ENCODE measurements around the gene XPOT. TPM values are rescaled to one million over a fixed set of nuclear protein-coding genes. Genes with fewer than 3 reads are reported as not detected.
A peak's percentile ranks its signal among the peaks of the same experiment; 100 is the strongest.

The XPOT gene
- total RNA-seq, 1 donor from 2014 or later: 151 TPM

GRCh38 chr12:64473176-64473575, 69.0 kb downstream of the XPOT start:
- DNase-seq (ENCODE audit: low read depth): no peak
- H3K27me3 ChIP-seq (ENCODE audit: control insufficient read depth, insufficient read depth, low read length): no peaks in the 10 kb centered on the region
- no peak overlapping the region for H3K4me3 ChIP-seq (ENCODE audit: low read depth, low read length)
- H3K36me3 ChIP-seq (ENCODE audit: control insufficient read depth, insufficient read depth, low read length): peaks cover 10% of the 10 kb centered on the region
- FAIRE-seq: no peak
- TF ChIP-seq CTCF (IDR thresholded peaks at IDR 0.05; ENCODE audit: insufficient read depth, low read length, severe bottlenecking): no peak

GRCh38 chr12:64475518-64475917, 71.3 kb downstream of the XPOT start:
- Histone ChIP-seq H3K4me3 (ENCODE audit: low read depth, low read length) (no peak overlapping the region), H3K36me3 (ENCODE audit: control insufficient read depth, insufficient read depth, low read length) (peaks cover 7% of the 10 kb centered on the region), H3K27me3 (ENCODE audit: control insufficient read depth, insufficient read depth, low read length) (no peaks in the 10 kb centered on the region)
- no peak for FAIRE-seq
- DNase-seq (ENCODE audit: low read depth): no peak
- no peak for TF ChIP-seq CTCF (IDR thresholded peaks at IDR 0.05; ENCODE audit: insufficient read depth, low read length, severe bottlenecking)

GRCh38 chr12:64476844-64477243, 72.7 kb downstream of the XPOT start:
- FAIRE-seq (no peak), DNase-seq (ENCODE audit: low read depth) (no peak)
- Histone ChIP-seq H3K27me3 (ENCODE audit: control insufficient read depth, insufficient read depth, low read length) (no peaks in the 10 kb centered on the region), H3K4me3 (ENCODE audit: low read depth, low read length) (no peak overlapping the region), H3K36me3 (ENCODE audit: control insufficient read depth, insufficient read depth, low read length) (peaks cover 6% of the 10 kb centered on the region)
- no peak for TF ChIP-seq CTCF (IDR thresholded peaks at IDR 0.05; ENCODE audit: insufficient read depth, low read length, severe bottlenecking)

- no peak for TF ChIP-seq CTCF (IDR thresholded peaks at IDR 0.05; ENCODE audit: insufficient read depth, low read length, severe bottlenecking)
- DNase-seq (ENCODE audit: low read depth): peak; percentile 20
- no peak for FAIRE-seq
- Histone ChIP-seq H3K27me3 (ENCODE audit: control insufficient read depth, insufficient read depth, low read length) (no peaks in the 10 kb centered on the region), H3K36me3 (ENCODE audit: control insufficient read depth, insufficient read depth, low read length) (peaks cover 5% of the 10 kb centered on the region), H3K4me3 (ENCODE audit: low read depth, low read length) (no peak overlapping the region)
Observed at GRCh38 chr12:64478661-64479060, 74.5 kb downstream of the XPOT start.

GRCh38 chr12:64480148-64480547, 76.0 kb downstream of the XPOT start:
- FAIRE-seq (no peak), DNase-seq (ENCODE audit: low read depth) (peak; percentile 2)
- H3K27me3 ChIP-seq (ENCODE audit: control insufficient read depth, insufficient read depth, low read length): no peaks in the 10 kb centered on the region
- peaks cover 3% of the 10 kb centered on the region for H3K36me3 ChIP-seq (ENCODE audit: control insufficient read depth, insufficient read depth, low read length)
- TF ChIP-seq CTCF (IDR thresholded peaks at IDR 0.05; ENCODE audit: insufficient read depth, low read length, severe bottlenecking): no peak
- no peak overlapping the region for H3K4me3 ChIP-seq (ENCODE audit: low read depth, low read length)

- H3K36me3 ChIP-seq (ENCODE audit: control insufficient read depth, insufficient read depth, low read length): peaks cover 1% of the 10 kb centered on the region
- TF ChIP-seq CTCF (IDR thresholded peaks at IDR 0.05; ENCODE audit: insufficient read depth, low read length, severe bottlenecking): no peak
- FAIRE-seq: no peak
- H3K27me3 ChIP-seq (ENCODE audit: control insufficient read depth, insufficient read depth, low read length): no peaks in the 10 kb centered on the region
- H3K4me3 ChIP-seq (ENCODE audit: low read depth, low read length): no peak overlapping the region
- no peak for DNase-seq (ENCODE audit: low read depth)
Observed at GRCh38 chr12:64486657-64487056, 82.5 kb downstream of the XPOT start.

Measured in bronchial epithelial cell (primary cell).